Stimulated activated naive CD8-positive, alpha-beta T cell treated with anti-CD3 and anti-CD28 coated beads, Interleukin-15, amount 100 ng/mL, for 72 hours (primary cell): ENCODE results near the gene ARHGEF11.

Experiments
- ATAC-seq: fragments of 150-1000 bp; cut with Tn5 transposase; 2 replicates; pipeline ENCODE4 v1.10.0; 2021; ENCODE audit warnings: mild to moderate bottlenecking, moderate library complexity
- DNase-seq, 2 donors: peaks; one replicate each; pipeline ENCODE4 v3.0.0; 2021 to 2022
- H3K27ac Mint-ChIP-seq, 2 donors: one replicate each; pipeline ENCODE4 v1.8.0; 2022; ENCODE audit warnings: mild to moderate bottlenecking in 2 of 2, mixed read lengths in 2 of 2, moderate library complexity in 2 of 2
- H3K27me3 Mint-ChIP-seq: one replicate; pipeline ENCODE4 v1.8.0; 2022; ENCODE audit warnings: mixed read lengths
- H3K4me1 Mint-ChIP-seq: one replicate; pipeline ENCODE4 v1.8.0; 2022; ENCODE audit warnings: mild to moderate bottlenecking, mixed read lengths
- H3K4me3 Mint-ChIP-seq, 2 donors: one replicate each; pipeline ENCODE4 v1.8.0; 2022; ENCODE audit warnings: mild to moderate bottlenecking in 2 of 2, mixed read lengths in 2 of 2, moderate library complexity in 1 of 2
- H3K9me3 Mint-ChIP-seq, 2 donors: one replicate each; pipeline ENCODE4 v1.8.0; 2022; ENCODE audit warnings: mixed read lengths in 2 of 2

ARHGEF11 gene

DNA sequence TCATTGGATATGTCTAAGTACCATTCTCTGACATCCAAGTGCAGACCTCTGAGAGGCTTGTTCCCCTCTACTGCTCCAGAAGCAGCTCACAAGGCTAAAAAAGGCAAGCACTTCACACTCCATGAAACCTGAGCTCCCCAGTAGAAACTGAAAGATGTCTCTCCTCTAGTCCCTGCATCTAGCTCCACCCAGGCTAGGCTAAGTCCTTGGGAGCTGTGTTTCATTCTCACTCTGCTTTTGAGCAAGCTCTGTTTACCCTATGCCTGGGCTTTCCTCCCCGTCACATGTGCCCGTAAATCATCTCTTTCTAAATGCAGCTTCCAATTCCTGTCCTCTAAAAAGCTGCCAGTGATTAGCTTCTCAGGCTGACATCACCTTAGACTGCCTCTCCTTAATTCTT, 86.1 kb downstream of the ARHGEF11 start:
- no peak for ATAC-seq
- DNase-seq, result no peak
- no peak overlapping the region for H3K4me3 Mint-ChIP-seq
- no peak overlapping the region for H3K27ac Mint-ChIP-seq
- H3K27me3 Mint-ChIP-seq, result no peaks in the 10 kb centered on the region
- H3K4me1 Mint-ChIP-seq, result peaks cover 39% of the 10 kb centered on the region
- no peaks in the 10 kb centered on the region for H3K9me3 Mint-ChIP-seq

GRCh38 chr1:156958247-156958714, 87.3 kb downstream of the ARHGEF11 start:
- no peak overlapping the region for H3K4me3 Mint-ChIP-seq
- H3K27ac Mint-ChIP-seq, result no peak overlapping the region
- no peak for DNase-seq
- H3K27me3 Mint-ChIP-seq, result no peaks in the 10 kb centered on the region
- peaks cover 28% of the 10 kb centered on the region for H3K4me1 Mint-ChIP-seq
- H3K9me3 Mint-ChIP-seq, result no peaks in the 10 kb centered on the region
- no peak for ATAC-seq

DNA sequence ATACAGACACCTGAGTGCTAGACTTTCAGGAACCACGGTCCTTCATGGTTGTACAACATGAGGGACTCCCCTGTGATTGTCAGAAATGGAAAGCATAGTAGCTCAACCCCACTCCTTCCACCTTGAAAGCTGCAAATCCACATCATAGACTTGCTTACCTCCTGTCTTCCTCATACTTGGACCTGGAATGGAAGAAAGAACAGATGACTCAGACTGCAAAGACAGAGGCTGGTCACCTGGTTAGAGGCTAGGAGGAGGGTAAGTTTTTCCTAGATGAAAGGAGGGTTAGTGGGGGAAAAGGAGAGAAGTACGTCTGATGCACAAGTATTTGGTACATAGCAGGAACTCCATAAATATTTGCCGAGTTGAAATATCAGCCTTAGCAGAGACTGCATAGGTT, 87.9 kb downstream of the ARHGEF11 start:
- no peak overlapping the region for H3K4me3 Mint-ChIP-seq
- no peaks in the 10 kb centered on the region for H3K27me3 Mint-ChIP-seq
- ATAC-seq, result no peak
- DNase-seq, result no peak
- no peaks in the 10 kb centered on the region for H3K9me3 Mint-ChIP-seq
- no peak overlapping the region for H3K27ac Mint-ChIP-seq
- peaks cover 23% of the 10 kb centered on the region for H3K4me1 Mint-ChIP-seq

DNA sequence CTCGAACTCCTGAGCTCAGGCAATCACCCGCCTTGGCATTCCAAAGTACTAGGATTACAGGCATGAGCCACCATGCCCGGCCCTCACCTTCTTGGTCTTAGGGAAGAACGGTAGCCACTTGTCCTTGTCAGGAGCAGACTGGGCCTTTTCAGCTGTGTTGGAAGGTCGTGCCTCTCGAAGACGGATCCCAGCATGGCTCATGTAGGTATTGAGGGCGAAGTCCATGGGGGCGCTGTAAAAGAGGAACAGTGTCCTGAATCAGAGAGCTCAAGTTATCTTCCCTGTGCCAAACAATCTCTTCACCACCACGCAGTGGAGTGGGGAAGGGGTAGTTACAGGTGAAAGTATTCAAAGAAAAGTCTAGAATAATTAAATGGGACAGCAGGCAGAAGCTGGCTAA, 89.2 kb downstream of the ARHGEF11 start:
- Mint-ChIP-seq H3K4me3 (no peak overlapping the region), H3K27ac (no peak overlapping the region), H3K9me3 (no peaks in the 10 kb centered on the region), H3K4me1 (peaks cover 10% of the 10 kb centered on the region), H3K27me3 (no peaks in the 10 kb centered on the region)
- no peak for DNase-seq
- ATAC-seq, result no peak

DNA sequence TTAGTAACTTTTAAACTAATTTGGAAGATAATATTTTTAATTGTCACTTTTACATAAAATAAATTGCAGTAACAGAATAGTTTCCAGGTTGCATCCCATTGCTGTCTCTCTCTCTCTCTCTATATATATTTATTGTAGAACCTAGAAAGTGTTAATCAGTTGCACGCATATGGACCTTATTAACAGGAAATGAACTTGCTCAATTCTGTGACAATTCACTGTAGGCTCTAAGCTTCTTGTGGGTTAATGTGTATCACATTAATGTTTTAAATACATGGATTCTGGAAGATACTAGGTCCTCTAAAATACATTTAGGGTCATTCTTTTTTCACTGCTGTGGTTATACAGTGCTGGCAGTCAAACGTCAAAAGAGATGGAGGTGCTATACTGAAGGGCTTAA, 92.0 kb downstream of the ARHGEF11 start:
- DNase-seq, result no peak
- Mint-ChIP-seq H3K4me1 (peaks cover 5% of the 10 kb centered on the region), H3K9me3 (no peaks in the 10 kb centered on the region), H3K27ac (no peak overlapping the region), H3K27me3 (no peaks in the 10 kb centered on the region), H3K4me3 (no peak overlapping the region)
- no peak for ATAC-seq

- ATAC-seq, result no peak
- no peaks in the 10 kb centered on the region for H3K27me3 Mint-ChIP-seq
- DNase-seq, result no peak
- no peak overlapping the region for H3K27ac Mint-ChIP-seq
- H3K4me1 Mint-ChIP-seq, result no peaks in the 10 kb centered on the region
- no peak overlapping the region for H3K4me3 Mint-ChIP-seq
- H3K9me3 Mint-ChIP-seq, result no peaks in the 10 kb centered on the region
These were observed 94.2 kb downstream of the ARHGEF11 start for GRCh38 chr1:156951371-156951770.

DNA sequence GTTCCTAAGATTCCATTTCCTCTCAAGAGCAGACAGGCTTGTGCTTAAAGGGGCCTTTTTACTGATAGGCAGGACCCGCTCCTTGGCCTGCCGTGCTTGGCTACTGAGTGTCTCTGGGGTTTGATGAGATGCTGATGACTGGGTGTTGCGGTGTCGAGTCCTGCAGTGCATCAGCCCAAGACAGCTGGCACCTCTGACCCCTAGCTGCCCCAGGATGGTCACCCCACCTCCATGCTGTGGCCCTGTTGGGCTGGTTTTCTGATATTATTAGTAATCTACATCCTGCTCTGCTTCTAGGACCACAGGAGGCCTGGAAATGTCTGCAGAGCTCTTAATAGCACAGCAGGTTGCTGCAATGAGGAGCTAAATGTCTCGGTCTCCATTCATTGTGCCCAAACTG, 96.4 kb downstream of the ARHGEF11 start:
- DNase-seq (no peak), ATAC-seq (no peak)
- Mint-ChIP-seq H3K4me3 (no peak overlapping the region), H3K4me1 (no peaks in the 10 kb centered on the region), H3K27me3 (no peaks in the 10 kb centered on the region), H3K27ac (no peak overlapping the region), H3K9me3 (no peaks in the 10 kb centered on the region)

DNA sequence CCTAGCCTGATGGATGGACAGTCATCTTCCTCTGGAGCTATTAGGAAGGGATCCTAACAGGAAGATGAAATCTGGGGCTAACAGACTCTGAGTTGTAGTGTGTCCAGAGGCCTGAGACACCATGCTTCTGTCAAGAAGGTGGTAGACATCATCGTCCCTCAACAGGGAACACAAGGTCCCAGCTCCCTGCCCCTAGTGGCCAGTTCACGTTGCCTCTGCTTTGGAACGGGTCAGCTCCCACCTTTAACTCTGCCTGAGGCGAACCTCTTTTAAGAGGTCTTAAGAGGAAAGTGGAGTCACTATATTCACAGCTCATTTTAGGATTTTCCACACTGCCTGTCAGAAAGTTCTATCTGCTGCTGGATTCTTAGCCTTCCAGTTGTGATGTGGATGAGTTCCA, 96.8 kb downstream of the ARHGEF11 start:
- Mint-ChIP-seq H3K4me1 (no peaks in the 10 kb centered on the region), H3K4me3 (no peak overlapping the region), H3K27me3 (no peaks in the 10 kb centered on the region), H3K9me3 (no peaks in the 10 kb centered on the region), H3K27ac (no peak overlapping the region)
- DNase-seq (no peak), ATAC-seq (no peak)

DNA sequence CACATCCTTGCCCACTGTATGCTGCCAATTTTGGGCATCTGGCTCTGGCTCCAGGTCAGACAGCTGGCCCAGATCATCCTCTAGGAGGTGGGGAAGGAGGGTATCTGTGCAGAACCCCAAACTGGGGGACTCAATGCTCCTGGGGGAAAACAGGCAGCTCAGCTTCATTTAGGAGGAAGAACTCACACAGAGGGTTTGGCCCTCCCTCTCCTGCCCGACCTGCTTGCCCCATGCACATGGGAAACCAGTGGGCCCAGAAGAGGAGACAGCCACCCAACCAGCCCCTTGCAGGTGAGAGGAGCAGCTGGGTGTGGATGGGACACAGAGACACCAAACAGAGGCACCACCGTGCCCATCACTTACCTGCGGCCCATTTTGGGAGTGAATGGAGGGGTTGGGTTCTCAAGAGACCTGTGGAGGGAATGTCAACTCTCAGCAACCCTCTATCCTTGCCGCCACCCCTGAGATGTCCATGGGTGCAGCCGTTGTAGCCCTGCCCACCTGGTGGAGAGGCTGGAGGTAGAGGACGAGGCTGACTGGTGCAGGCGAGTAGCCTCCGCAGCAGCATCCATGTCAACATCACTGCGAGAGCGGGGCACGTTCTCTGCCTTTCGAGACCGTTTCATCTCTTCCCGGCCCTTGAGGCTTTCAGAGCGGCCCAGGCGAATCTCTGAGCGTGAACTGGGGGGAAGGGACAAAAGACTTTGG, 97.6 kb downstream of the ARHGEF11 start:
- Mint-ChIP-seq H3K27me3 (no peaks in the 10 kb centered on the region), H3K4me3 (no peak overlapping the region), H3K9me3 (no peaks in the 10 kb centered on the region), H3K27ac (no peak overlapping the region), H3K4me1 (no peaks in the 10 kb centered on the region)
- DNase-seq (no peak), ATAC-seq (no peak)

GRCh38 chr1:156947127-156947526, 98.4 kb downstream of the ARHGEF11 start:
- Mint-ChIP-seq H3K27ac (no peak overlapping the region), H3K4me1 (no peaks in the 10 kb centered on the region), H3K27me3 (no peaks in the 10 kb centered on the region), H3K9me3 (no peaks in the 10 kb centered on the region), H3K4me3 (no peak overlapping the region)
- DNase-seq (no peak), ATAC-seq (no peak)

- Mint-ChIP-seq H3K9me3 (no peaks in the 10 kb centered on the region), H3K27ac (no peak overlapping the region), H3K27me3 (no peaks in the 10 kb centered on the region), H3K4me1 (no peaks in the 10 kb centered on the region), H3K4me3 (no peak overlapping the region)
- DNase-seq (no peak), ATAC-seq (no peak)
These were observed 99.5 kb downstream of the ARHGEF11 start for GRCh38 chr1:156945881-156946661.

GRCh38 chr1:156944848-156945247, 100.7 kb downstream of the ARHGEF11 start:
- H3K9me3 Mint-ChIP-seq, result no peaks in the 10 kb centered on the region
- no peaks in the 10 kb centered on the region for H3K4me1 Mint-ChIP-seq
- no peak overlapping the region for H3K4me3 Mint-ChIP-seq
- DNase-seq (no peak), ATAC-seq (no peak)
- no peaks in the 10 kb centered on the region for H3K27me3 Mint-ChIP-seq
- peak overlapping the region in 1 of 2 donors; percentile 2 for H3K27ac Mint-ChIP-seq

GRCh38 chr1:156944268-156944667, 101.3 kb downstream of the ARHGEF11 start:
- no peak for DNase-seq
- no peak for ATAC-seq

DNA sequence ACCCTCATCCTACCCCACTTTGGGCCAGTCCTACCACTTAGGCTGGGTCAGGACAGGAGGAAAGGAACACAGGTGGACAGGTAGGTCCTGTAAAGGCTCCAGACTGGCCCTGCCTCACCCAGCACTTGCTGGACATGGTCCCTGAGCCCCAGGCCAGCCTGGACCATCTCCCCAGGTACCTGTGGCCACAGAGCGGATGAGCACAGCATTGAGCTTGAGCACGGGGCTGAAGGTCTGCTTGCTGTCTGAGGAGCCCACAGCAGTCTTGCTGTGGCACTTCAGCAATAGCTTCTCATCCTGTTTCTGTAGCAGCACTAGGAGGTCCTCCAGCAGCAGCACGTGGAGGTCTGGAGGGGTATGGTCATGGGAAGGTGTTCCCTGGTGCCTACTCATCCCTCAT, 101.8 kb downstream of the ARHGEF11 start:
- H3K4me1 Mint-ChIP-seq, result no peaks in the 10 kb centered on the region
- H3K27me3 Mint-ChIP-seq, result no peaks in the 10 kb centered on the region
- no peak for DNase-seq
- no peak overlapping the region for H3K4me3 Mint-ChIP-seq
- no peaks in the 10 kb centered on the region for H3K9me3 Mint-ChIP-seq
- no peak overlapping the region for H3K27ac Mint-ChIP-seq
- no peak for ATAC-seq

More at GRCh38 chr1:156944268-156944667, 101.3 kb downstream of the ARHGEF11 start:
- Mint-ChIP-seq H3K4me1 (no peaks in the 10 kb centered on the region), H3K27me3 (no peaks in the 10 kb centered on the region), H3K9me3 (no peaks in the 10 kb centered on the region), H3K4me3 (no peak overlapping the region), H3K27ac (no peak overlapping the region)

DNA sequence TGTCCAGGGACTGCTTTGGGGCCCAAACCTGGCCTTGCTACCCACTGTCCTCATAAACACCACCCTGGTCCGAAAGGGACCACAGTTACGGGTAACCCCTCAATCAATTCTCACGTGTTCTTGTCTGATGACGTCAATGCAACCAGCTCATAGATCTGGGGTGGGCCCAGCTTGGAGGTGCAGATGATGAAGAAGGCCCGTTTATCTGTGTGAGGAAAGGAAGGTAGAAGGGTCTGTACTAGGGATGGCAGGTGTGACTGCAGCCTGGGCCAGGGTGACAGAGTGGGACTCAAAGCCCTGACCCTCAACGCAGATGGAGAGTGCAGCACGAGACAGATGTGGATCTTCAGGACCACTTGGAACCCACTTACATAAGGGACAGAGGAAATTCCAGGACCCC, 103.0 kb downstream of the ARHGEF11 start:
- H3K27ac Mint-ChIP-seq, result no peak overlapping the region
- DNase-seq (no peak), ATAC-seq (no peak)
- no peaks in the 10 kb centered on the region for H3K4me1 Mint-ChIP-seq
- no peaks in the 10 kb centered on the region for H3K9me3 Mint-ChIP-seq
- no peak overlapping the region for H3K4me3 Mint-ChIP-seq
- H3K27me3 Mint-ChIP-seq, result no peaks in the 10 kb centered on the region

DNA sequence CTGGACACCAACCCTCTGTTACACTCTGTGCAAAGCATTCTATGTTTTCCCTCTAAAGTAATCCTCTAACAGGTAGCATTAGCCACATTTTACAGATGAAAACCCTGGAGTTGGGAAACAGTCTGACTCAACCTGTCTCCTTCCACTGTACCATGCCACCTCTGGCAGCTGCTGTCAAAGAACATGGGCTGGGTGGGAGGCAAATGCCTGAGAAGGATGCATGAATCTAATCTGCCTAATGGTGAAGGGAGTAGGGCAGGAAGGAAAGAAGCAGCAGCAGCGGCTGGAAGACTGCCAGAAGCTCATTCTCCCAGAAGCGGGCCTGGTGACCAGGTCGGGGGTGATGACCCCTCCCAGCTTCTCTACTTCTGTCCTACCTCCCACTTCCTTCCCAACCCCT, 103.4 kb downstream of the ARHGEF11 start:
- Mint-ChIP-seq H3K4me1 (no peaks in the 10 kb centered on the region), H3K9me3 (no peaks in the 10 kb centered on the region), H3K27me3 (no peaks in the 10 kb centered on the region), H3K27ac (no peak overlapping the region), H3K4me3 (no peak overlapping the region)
- DNase-seq, result no peak
- no peak for ATAC-seq
